ENCODE measurements around the gene CCDC7. TPM values are rescaled to one million over a fixed set of nuclear protein-coding genes. Genes with fewer than 3 reads are reported as not detected.
"Not testable (repeated sequence)": the region's sequence is repeated elsewhere in the genome, so short reads cannot be mapped to it uniquely, and the experiment has no call there.

Gene CCDC7
- total and polyA plus RNA-seq, 12 donors: 1.8 to 31.2 (median 16.9) TPM

GRCh38 chr10:32489158-32489557 lies 43.2 kb downstream of the CCDC7 start:
- no peak overlapping the region for H3K27ac ChIP-seq
- intact Hi-C loops (cut with DNase I): no loop called here
- H3K36me3 ChIP-seq (replicated peaks in 1 of 2): no peaks in the 10 kb centered on the region
- no peaks in the 10 kb centered on the region for H3K27me3 ChIP-seq
- TF ChIP-seq CTCF (IDR thresholded peaks at IDR 0.05): no peak
- no peak for TF ChIP-seq POLR2A (IDR thresholded peaks at IDR 0.05)
- H3K4me1 ChIP-seq (replicated peaks in 1 of 2): no peaks in the 10 kb centered on the region
- H3K9me3 ChIP-seq (replicated peaks in 1 of 3): no peaks in the 10 kb centered on the region
- no peak for DNase-seq
- H3K4me3 ChIP-seq: no peak overlapping the region
- 94 to 100% (median 96%) methylated on average over 1 of the region's 1 CpG; no CpG with 5 or more reads in 1 of the 4 donors for WGBS, 4 donors

DNA sequence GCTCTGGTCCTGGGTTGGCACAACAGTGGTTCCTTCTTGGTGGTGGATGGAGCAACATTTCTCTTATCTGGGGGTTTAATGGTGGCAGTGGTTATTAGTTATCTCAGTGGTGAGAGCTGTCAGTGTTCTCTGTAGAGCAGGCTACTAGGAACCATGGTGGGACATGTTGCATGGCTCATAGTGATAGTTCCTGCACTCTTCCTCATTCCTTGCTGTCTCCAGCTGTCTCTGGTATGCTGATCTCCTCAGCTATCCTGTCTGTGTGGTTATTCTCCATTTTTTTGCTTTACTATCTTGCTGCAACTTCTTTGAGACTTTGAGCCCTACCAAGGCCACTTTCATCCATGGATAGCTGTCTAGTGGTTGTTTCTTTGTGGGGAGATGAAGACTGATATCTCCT lies 44.0 kb downstream of the CCDC7 start:
- H3K4me3 ChIP-seq: no peak overlapping the region
- no peak for DNase-seq
- no peak overlapping the region for H3K27ac ChIP-seq
- intact Hi-C loops (cut with DNase I): no loop called here
- H3K36me3 ChIP-seq (replicated peaks in 1 of 2): no peaks in the 10 kb centered on the region
- TF ChIP-seq POLR2A (IDR thresholded peaks at IDR 0.05): no peak
- no peak for TF ChIP-seq CTCF (IDR thresholded peaks at IDR 0.05)
- H3K4me1 ChIP-seq (replicated peaks in 1 of 2): no peaks in the 10 kb centered on the region
- no peaks in the 10 kb centered on the region for H3K9me3 ChIP-seq (replicated peaks in 1 of 3)
- no peaks in the 10 kb centered on the region for H3K27me3 ChIP-seq

DNA sequence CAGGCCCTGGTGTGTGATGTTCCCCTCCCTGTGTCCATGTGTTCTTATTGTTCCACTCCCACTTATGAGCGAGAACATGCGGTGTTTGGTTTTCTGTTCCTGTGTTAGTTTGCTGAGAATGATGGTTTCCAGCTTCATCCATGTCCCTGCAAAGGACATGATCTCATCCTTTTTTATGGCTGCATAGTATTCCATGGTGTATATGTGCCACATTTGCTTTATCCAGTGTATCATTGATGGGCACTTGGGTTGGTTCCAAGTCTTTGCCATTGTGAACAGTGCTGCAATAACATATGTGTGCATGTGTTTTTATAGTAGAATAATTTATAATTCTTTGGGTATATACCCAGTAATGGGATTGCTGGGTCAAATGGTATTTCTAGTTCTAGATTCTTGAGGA lies 48.6 kb downstream of the CCDC7 start:
- H3K4me3 ChIP-seq; intact Hi-C loops (cut with DNase I); H3K27ac ChIP-seq; H3K27me3 ChIP-seq; DNase-seq; H3K36me3 ChIP-seq (replicated peaks in 1 of 2); H3K4me1 ChIP-seq (replicated peaks in 1 of 2); H3K9me3 ChIP-seq (replicated peaks in 1 of 3): not testable (repeated sequence)
- 48 to 100% (median 74%) methylated on average over 2 of the region's 2 CpGs for WGBS, 4 donors

- DNase-seq; H3K36me3 ChIP-seq (replicated peaks in 1 of 2); intact Hi-C loops (cut with DNase I); H3K27me3 ChIP-seq; H3K4me1 ChIP-seq (replicated peaks in 1 of 2); H3K9me3 ChIP-seq (replicated peaks in 1 of 3); H3K27ac ChIP-seq; H3K4me3 ChIP-seq: not testable (repeated sequence)
- WGBS, 4 donors: 94 to 98% (median 97%) methylated on average over 12 to 31 of the region's 31 CpGs
These were observed 54.2 kb downstream of the CCDC7 start for GRCh38 chr10:32500136-32500535.

GRCh38 chr10:32501906-32502305 lies 56.0 kb downstream of the CCDC7 start:
- no peaks in the 10 kb centered on the region for H3K36me3 ChIP-seq (replicated peaks in 1 of 2)
- H3K27ac ChIP-seq: no peak overlapping the region
- 76 to 96% (median 82%) methylated on average over 4 to 7 of the region's 7 CpGs for WGBS, 4 donors
- TF ChIP-seq CTCF (IDR thresholded peaks at IDR 0.05) (no peak), POLR2A (IDR thresholded peaks at IDR 0.05) (no peak)
- DNase-seq: no peak
- intact Hi-C loops (cut with DNase I): no loop called here
- H3K4me1 ChIP-seq (replicated peaks in 1 of 2): no peaks in the 10 kb centered on the region
- no peaks in the 10 kb centered on the region for H3K27me3 ChIP-seq
- no peak overlapping the region for H3K4me3 ChIP-seq
- H3K9me3 ChIP-seq (replicated peaks in 1 of 3): no peaks in the 10 kb centered on the region

- intact Hi-C loops (cut with DNase I); H3K27ac ChIP-seq; H3K4me3 ChIP-seq; H3K4me1 ChIP-seq (replicated peaks in 1 of 2); DNase-seq; H3K9me3 ChIP-seq (replicated peaks in 1 of 3); H3K27me3 ChIP-seq; H3K36me3 ChIP-seq (replicated peaks in 1 of 2): not testable (repeated sequence)
- 93 to 96% (median 94%) methylated on average over 17 to 39 of the region's 39 CpGs; no CpG with 5 or more reads in 1 of the 4 donors for WGBS, 4 donors
These were observed 60.0 kb downstream of the CCDC7 start for GRCh38 chr10:32505762-32506420.

All from adrenal gland (tissue), 12 donors.